SK-N-SH treated with all-trans-retinoic acid at 6 μM for 48 hours (cell line): ENCODE measurements around the gene CCDC57.

Source experiments
- ARNTL ChIP-seq: fragments of 450-650 bp; formaldehyde crosslinking; IDR thresholded peaks from 2 replicates; pipeline ENCODE4 v1.5.0; 2020; ENCODE audit warnings: low read depth, mild to moderate bottlenecking, moderate library complexity, borderline replicate concordance
- CREB5 ChIP-seq: fragments of 250-450 bp; sonication (Bioruptor Pico); IDR thresholded peaks from 2 replicates; pipeline ENCODE4 v1.5.1; 2020; ENCODE audit warnings: low read depth, mild to moderate bottlenecking, moderate library complexity
- CSDC2 ChIP-seq: fragments of 250-450 bp; sonication (Bioruptor Pico); IDR thresholded peaks from 2 replicates; pipeline ENCODE4 v1.5.0; 2020; ENCODE audit warnings: mild to moderate bottlenecking, moderate library complexity
- CSRNP3 ChIP-seq: fragments of 250-450 bp; sonication (Bioruptor Pico); IDR thresholded peaks from 2 replicates; pipeline ENCODE4 v1.5.1; 2021; ENCODE audit warnings: mild to moderate bottlenecking, moderate library complexity
- ISL1 ChIP-seq: fragments of 250-450 bp; sonication (Bioruptor Pico); IDR thresholded peaks from 2 replicates; pipeline ENCODE4 v2.1.2; 2022; ENCODE audit warnings: mild to moderate bottlenecking, moderate library complexity
- OSR1 ChIP-seq: fragments of 250-450 bp; sonication (Bioruptor Pico); IDR thresholded peaks from 2 replicates; pipeline ENCODE4 v1.8.0; 2022; ENCODE audit warnings: moderate library complexity, mild to moderate bottlenecking, inconsistent platforms
- PATZ1 ChIP-seq: fragments of 250-450 bp; sonication (Bioruptor Pico); IDR thresholded peaks from 2 replicates; pipeline ENCODE4 v1.8.0; 2020; ENCODE audit warnings: mild to moderate bottlenecking, moderate library complexity, borderline replicate concordance
- RARB ChIP-seq: fragments of 250-450 bp; sonication (Bioruptor Pico); IDR thresholded peaks from 2 replicates; pipeline ENCODE4 v1.8.0; 2021; ENCODE audit warnings: mild to moderate bottlenecking, moderate library complexity
- ZFP3 ChIP-seq: fragments of 250-450 bp; sonication (Bioruptor Pico); IDR thresholded peaks from 2 replicates; pipeline ENCODE4 v1.5.0; 2020; ENCODE audit warnings: mild to moderate bottlenecking, moderate library complexity
- ZFP30 ChIP-seq: fragments of 450-650 bp; formaldehyde crosslinking; IDR thresholded peaks from 2 replicates; pipeline ENCODE4 v1.5.0; 2022; ENCODE audit warnings: mild to moderate bottlenecking, moderate library complexity
- ZNF565 ChIP-seq: fragments of 450-650 bp; formaldehyde crosslinking; conservative IDR thresholded peaks from 2 replicates; pipeline ENCODE4 v1.5.0; 2020; ENCODE audit warnings: low read depth, mild to moderate bottlenecking, moderate library complexity
- ZNF70 ChIP-seq: fragments of 450-650 bp; formaldehyde crosslinking; IDR thresholded peaks from 2 replicates; pipeline ENCODE4 v1.5.0; 2020; ENCODE audit warnings: mild to moderate bottlenecking, moderate library complexity
- ZNF8 ChIP-seq: fragments of 450-650 bp; formaldehyde crosslinking; IDR thresholded peaks from 2 replicates; pipeline ENCODE4 v1.5.0; 2020; ENCODE audit warnings: mild to moderate bottlenecking, moderate library complexity

GRCh38 chr17:82177276-82177675 is 35.4 kb downstream of the CCDC57 start:
- TF ChIP-seq CSRNP3 (no peak), ZNF8 (CRISPR knock-in tag) (no peak), OSR1 (no peak), ARNTL (CRISPR knock-in tag) (no peak), ZFP30 (CRISPR knock-in tag) (no peak), CSDC2 (CRISPR knock-in tag) (no peak), ISL1 (CRISPR knock-in tag) (no peak), RARB (CRISPR knock-in tag) (no peak), CREB5 (CRISPR knock-in tag) (no peak), PATZ1 (no peak), ZFP3 (CRISPR knock-in tag) (no peak), ZNF70 (no peak), ZNF565 (CRISPR knock-in tag) (no peak)
